ENCODE data around the gene TKTL1.

DNA sequence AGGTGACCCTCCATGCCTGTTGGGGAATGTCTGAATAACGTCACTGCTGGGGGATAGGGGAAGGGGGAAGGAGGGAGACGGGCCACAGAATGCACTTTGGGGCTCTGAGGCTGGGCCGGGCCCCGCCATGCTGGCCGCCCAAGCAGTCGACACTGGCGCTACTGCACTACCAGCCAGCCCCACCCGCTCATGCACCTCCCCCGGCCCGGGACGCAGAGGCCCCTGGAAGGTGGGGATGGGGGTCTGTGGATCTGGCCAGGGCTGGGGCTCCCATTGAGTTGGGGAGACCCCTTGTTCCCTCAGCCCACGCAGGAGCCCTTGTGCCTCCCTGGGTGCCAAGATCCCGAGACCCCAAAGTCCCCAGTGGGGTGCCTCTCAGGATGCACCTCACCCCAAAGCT, 61.0 kb downstream of the TKTL1 start:
- TF ChIP-seq, protein P1, sequence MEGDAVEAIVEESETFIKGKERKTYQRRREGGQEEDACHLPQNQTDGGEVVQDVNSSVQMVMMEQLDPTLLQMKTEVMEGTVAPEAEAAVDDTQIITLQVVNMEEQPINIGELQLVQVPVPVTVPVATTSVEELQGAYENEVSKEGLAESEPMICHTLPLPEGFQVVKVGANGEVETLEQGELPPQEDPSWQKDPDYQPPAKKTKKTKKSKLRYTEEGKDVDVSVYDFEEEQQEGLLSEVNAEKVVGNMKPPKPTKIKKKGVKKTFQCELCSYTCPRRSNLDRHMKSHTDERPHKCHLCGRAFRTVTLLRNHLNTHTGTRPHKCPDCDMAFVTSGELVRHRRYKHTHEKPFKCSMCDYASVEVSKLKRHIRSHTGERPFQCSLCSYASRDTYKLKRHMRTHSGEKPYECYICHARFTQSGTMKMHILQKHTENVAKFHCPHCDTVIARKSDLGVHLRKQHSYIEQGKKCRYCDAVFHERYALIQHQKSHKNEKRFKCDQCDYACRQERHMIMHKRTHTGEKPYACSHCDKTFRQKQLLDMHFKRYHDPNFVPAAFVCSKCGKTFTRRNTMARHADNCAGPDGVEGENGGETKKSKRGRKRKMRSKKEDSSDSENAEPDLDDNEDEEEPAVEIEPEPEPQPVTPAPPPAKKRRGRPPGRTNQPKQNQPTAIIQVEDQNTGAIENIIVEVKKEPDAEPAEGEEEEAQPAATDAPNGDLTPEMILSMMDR (IDR thresholded peaks at IDR 0.05), result no peak
- no peak for TF ChIP-seq POLR2A (IDR thresholded peaks at IDR 0.05)
